Gastroesophageal sphincter (tissue), 4 donors: ENCODE data around the gene TXNRD3. TPM values are rescaled to one million over a fixed set of nuclear protein-coding genes. Genes with fewer than 3 reads are reported as not detected.
"Not testable (repeated sequence)": the region's sequence is repeated elsewhere in the genome, so short reads cannot be mapped to it uniquely, and the experiment has no call there.

Experiments used
- ATAC-seq: fragments of 150-250 bp; one replicate; pipeline ENCODE4 v1.9.1; 2016; ENCODE audit warnings: mild to moderate bottlenecking, moderate library complexity
- H3K27ac ChIP-seq, 4 donors: fragments of 200-600 bp; sonication (generic) in 3 of 4; 1 replicate in 3 of 4; 2 replicates in 1 of 4; pipeline ENCODE4 v1.5.1; 2016 to 2019
- H3K27me3 ChIP-seq: fragments of 200-600 bp; sonication (generic); one replicate; pipeline ENCODE4 v1.5.1; 2019
- H3K36me3 ChIP-seq, 2 donors: fragments of 200-600 bp; sonication (generic); one replicate each; pipeline ENCODE4 v1.5.1; 2019; ENCODE audit warnings: control low read depth in 1 of 2
- H3K4me1 ChIP-seq, 3 donors: fragments of 200-600 bp; sonication (generic); 1 replicate in 2 of 3; 2 replicates in 1 of 3; pipeline ENCODE4 v1.5.1; 2016 to 2019; ENCODE audit warnings: control low read depth in 2 of 3
- H3K4me3 ChIP-seq, 2 donors: fragments of 200-600 bp; sonication (generic); one replicate each; pipeline ENCODE4 v1.5.1; 2019; ENCODE audit warnings: mild to moderate bottlenecking in 1 of 2, moderate library complexity in 1 of 2
- H3K9me3 ChIP-seq, 3 donors: fragments of 200-600 bp; sonication (generic); one replicate each; pipeline ENCODE4 v1.5.1; 2017 to 2019; ENCODE audit warnings: control low read depth in 2 of 3
- EP300 ChIP-seq: sonication (generic); formaldehyde crosslinking; IDR thresholded peaks from one replicate; pipeline ENCODE4 v1.6.1; 2017; ENCODE audit warnings: antibody characterized with exemption, mild to moderate bottlenecking
- POLR2A ChIP-seq, 2 donors: fragments of 450-650 bp; IDR thresholded peaks; one replicate each; pipeline ENCODE4 v1.6.1; 2017; ENCODE audit warnings: antibody characterized with exemption in 2 of 2, mild to moderate bottlenecking in 2 of 2, moderate library complexity in 1 of 2
- POLR2AphosphoS5 ChIP-seq: sonication (generic); formaldehyde crosslinking; IDR thresholded peaks from one replicate; pipeline ENCODE4 v1.6.1; 2017; ENCODE audit warnings: antibody characterized with exemption
- WGBS, 2 donors: methylation state at CpG; one replicate each; pipeline ENCODE4 v1.1.5; 2018; ENCODE audit warnings: low coverage in 1 of 2; 5-methylcytosine and 5-hydroxymethylcytosine counted together
- total RNA-seq, 4 donors: library from RNA; depleted of rRNA; stranded (reverse); fragments of >200 nt; gene quantifications; one replicate each; pipeline ENCODE4 v1.1.0, GENCODE V29; 2016
- TF ChIP-seq, protein P1 (sequence below), 4 experiments: fragments of 200-600 bp in 2 of 4; fragments of 450-650 bp in 2 of 4; sonication (generic) in 1 of 4; IDR thresholded peaks; one replicate each; pipeline ENCODE4 v1.5.1; 2017 to 2019; ENCODE audit warnings: antibody characterized with exemption in 4 of 4, mild to moderate bottlenecking in 2 of 4, moderate library complexity in 2 of 4

TXNRD3 gene
- total RNA-seq, 4 donors from 2014 or later, result 14.3 to 24.7 (median 18.5) TPM

DNA sequence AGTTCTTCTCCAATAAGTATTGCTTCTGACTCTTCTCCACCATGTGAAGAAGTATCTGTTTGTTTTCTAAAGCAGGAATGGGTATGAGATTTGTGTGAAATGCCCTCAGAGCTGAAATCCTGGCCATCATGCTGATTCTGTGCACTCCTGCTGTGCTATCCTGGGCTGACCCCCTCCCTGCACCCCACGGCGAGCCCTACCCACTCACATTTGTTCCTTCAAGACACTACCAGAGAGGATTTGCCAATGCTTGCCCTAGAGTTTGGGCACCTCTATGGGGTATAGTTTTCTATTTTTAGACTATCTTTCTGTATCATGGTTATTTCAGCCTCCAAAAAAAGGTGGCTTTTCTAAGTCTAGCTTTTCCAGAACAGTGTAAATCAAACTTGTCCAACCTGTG, 18.5 kb downstream of the TXNRD3 start:
- ATAC-seq, result no peak
- Histone ChIP-seq H3K36me3 (peaks cover 0 to 75% of the 10 kb centered on the region in 2 donors), H3K4me3 (no peak overlapping the region), H3K27me3 (no peaks in the 10 kb centered on the region), H3K4me1 (no peaks in the 10 kb centered on the region), H3K9me3 (no peaks in the 10 kb centered on the region), H3K27ac (no peak overlapping the region)
- no peak for TF ChIP-seq POLR2AphosphoS5
- TF ChIP-seq, protein P1, sequence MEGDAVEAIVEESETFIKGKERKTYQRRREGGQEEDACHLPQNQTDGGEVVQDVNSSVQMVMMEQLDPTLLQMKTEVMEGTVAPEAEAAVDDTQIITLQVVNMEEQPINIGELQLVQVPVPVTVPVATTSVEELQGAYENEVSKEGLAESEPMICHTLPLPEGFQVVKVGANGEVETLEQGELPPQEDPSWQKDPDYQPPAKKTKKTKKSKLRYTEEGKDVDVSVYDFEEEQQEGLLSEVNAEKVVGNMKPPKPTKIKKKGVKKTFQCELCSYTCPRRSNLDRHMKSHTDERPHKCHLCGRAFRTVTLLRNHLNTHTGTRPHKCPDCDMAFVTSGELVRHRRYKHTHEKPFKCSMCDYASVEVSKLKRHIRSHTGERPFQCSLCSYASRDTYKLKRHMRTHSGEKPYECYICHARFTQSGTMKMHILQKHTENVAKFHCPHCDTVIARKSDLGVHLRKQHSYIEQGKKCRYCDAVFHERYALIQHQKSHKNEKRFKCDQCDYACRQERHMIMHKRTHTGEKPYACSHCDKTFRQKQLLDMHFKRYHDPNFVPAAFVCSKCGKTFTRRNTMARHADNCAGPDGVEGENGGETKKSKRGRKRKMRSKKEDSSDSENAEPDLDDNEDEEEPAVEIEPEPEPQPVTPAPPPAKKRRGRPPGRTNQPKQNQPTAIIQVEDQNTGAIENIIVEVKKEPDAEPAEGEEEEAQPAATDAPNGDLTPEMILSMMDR (IDR thresholded peaks at IDR 0.05), result no peak
- TF ChIP-seq POLR2A (IDR thresholded peaks at IDR 0.05), result no peak
- no peak for TF ChIP-seq EP300
- 86 to 89% methylated on average over 2 of the region's 2 CpGs for WGBS, 2 donors

DNA sequence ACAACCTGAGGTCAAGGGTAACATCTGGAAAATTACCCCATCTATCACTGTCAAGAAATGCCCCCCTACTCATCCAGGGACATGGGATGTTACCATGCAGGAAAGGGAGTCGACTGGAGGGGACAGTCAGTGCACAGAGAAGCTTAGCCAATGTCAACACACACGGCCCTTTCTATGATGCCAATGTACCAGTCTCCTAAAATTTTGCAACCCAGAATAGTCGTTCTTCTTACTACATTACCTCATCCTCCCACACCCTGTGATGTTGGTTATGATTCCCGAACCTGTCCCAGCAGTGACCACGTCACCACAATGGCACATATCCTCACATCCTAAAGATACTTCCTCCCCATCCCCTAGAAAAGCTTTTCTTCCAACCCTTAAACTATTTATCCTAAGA, 20.1 kb downstream of the TXNRD3 start:
- H3K36me3 ChIP-seq, result peaks cover 0 to 79% of the 10 kb centered on the region in 2 donors

DNA sequence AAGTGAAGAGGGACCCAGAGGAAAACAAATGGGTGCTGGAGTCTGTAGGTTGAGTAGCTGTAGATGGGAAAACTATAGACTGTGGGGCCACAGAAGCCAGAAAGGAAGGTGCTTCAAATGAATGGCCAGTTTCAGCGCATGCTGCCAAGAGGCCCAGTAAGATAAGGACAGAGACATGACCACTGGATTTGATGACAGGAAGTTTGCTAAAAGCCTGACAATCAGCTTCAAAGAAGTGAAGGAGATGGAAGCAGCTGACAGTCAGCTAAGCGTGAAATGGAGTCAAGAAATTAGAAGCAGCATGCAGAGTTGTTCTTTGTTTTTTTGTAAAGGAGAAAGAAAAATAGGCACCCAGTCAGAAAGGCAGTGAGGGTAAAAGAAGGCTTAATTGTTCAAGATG, 24.9 kb downstream of the TXNRD3 start:
- Histone ChIP-seq H3K36me3 (peaks cover 0 to 77% of the 10 kb centered on the region in 2 donors), H3K4me3 (no peak overlapping the region), H3K27me3 (no peaks in the 10 kb centered on the region), H3K9me3 (no peaks in the 10 kb centered on the region), H3K27ac (no peak overlapping the region), H3K4me1 (no peaks in the 10 kb centered on the region)
- TF ChIP-seq POLR2AphosphoS5 (no peak), EP300 (no peak), POLR2A (IDR thresholded peaks at IDR 0.05) (no peak)
- TF ChIP-seq, protein P1 (IDR thresholded peaks at IDR 0.05), result no peak
- WGBS, 2 donors, result 72 to 88% methylated on average over 2 of the region's 2 CpGs
- ATAC-seq, result no peak

More for the DNA sequence above, 20.1 kb downstream of the TXNRD3 start:
- ATAC-seq, result no peak
- H3K27ac ChIP-seq, result no peak overlapping the region
- no peaks in the 10 kb centered on the region for H3K27me3 ChIP-seq
- no peak for TF ChIP-seq EP300
- TF ChIP-seq POLR2AphosphoS5, result no peak
- TF ChIP-seq POLR2A (IDR thresholded peaks at IDR 0.05), result no peak
- TF ChIP-seq, protein P1 (IDR thresholded peaks at IDR 0.05), result no peak
- H3K4me1 ChIP-seq, result no peaks in the 10 kb centered on the region
- H3K4me3 ChIP-seq, result no peak overlapping the region
- WGBS, 2 donors, result 73 to 75% methylated on average over 4 to 5 of the region's 5 CpGs
- H3K9me3 ChIP-seq, result no peaks in the 10 kb centered on the region

DNA sequence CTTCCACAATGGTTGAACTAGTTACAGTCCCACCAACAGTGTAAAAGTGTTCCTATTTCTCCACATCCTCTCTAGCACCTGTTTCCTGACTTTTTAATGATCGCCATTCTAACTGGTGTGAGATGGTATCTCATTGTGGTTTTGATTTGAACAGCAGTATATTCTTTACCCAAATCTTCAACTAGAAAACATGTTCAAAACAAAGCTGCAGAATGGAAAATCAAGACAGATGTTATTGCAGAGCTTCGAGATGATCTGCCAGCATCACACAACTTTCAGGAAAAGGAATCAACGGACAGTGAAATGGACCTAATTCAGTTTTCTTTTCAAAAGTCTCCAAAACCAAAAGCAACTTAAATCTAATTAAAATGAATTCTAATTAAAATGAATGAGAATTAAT, 29.2 kb downstream of the TXNRD3 start:
- not testable (repeated sequence) for ATAC-seq, H3K27me3 ChIP-seq, H3K4me3 ChIP-seq, H3K27ac ChIP-seq, H3K4me1 ChIP-seq, H3K9me3 ChIP-seq
- peaks cover 0 to 53% of the 10 kb centered on the region in 2 donors for H3K36me3 ChIP-seq
- WGBS, 2 donors, result 87 to 100% methylated on average over 2 to 3 of the region's 3 CpGs

DNA sequence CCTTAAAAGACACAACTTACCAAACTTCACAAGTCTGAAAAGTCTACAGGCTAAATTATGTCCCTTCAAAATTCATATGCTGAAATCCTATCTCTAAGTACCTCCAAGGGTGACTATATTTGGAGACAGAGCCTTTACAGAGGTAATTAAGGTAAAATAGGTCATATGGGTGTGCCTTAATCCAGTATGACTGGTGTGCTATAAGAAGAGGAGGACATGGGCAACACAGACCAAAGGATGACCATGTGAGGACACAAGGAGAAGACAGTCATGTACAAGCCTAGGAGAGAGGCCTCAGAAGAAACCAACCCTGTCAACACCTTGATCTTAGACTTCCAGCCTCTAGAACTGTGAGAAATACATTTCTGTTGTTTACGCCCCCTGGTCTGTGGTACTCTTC, 32.2 kb downstream of the TXNRD3 start:
- 91 to 100% methylated on average over 1 of the region's 1 CpG for WGBS, 2 donors
- H3K36me3 ChIP-seq, result peaks cover 0 to 44% of the 10 kb centered on the region in 2 donors
- no peaks in the 10 kb centered on the region for H3K4me1 ChIP-seq
- H3K9me3 ChIP-seq, result no peaks in the 10 kb centered on the region
- H3K27ac ChIP-seq, result no peak overlapping the region
- ATAC-seq, result no peak
- no peak overlapping the region for H3K4me3 ChIP-seq
- TF ChIP-seq POLR2A (IDR thresholded peaks at IDR 0.05) (no peak), EP300 (no peak), POLR2AphosphoS5 (no peak)
- H3K27me3 ChIP-seq, result no peaks in the 10 kb centered on the region

DNA sequence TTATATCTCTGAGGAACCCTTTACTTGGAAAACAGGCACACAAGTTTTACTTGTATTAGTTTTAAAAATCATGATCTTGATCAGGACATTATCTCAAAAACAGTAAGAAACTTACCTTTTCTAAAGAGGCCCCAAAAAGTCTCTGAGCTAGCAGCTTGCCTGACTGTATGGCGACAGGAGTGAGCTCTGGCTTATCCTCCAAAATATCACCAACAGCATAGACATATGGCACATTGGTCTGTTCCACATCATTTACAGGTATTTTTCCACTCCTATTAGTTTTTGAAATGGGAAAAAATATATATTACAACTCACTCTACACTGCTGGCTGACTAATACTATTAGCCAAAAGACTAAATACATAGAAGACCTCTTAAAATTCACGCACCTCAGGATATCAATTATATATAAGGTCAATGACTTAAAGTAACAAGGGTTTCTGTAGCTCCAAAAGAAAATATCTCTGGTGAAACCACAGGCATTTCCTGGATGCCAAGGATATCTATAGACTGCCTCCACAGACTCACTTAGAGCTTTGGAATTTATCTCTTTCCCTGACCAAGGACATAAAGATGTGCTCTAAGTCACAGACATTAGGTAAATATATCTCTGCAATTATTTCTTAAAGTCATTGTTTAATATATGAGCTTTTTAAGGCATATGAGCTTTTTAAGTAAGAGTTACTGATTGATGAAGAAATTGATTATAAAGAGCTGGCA, 33.1 kb downstream of the TXNRD3 start:
- H3K27ac ChIP-seq, result no peak overlapping the region
- no peak overlapping the region for H3K4me3 ChIP-seq
- no peaks in the 10 kb centered on the region for H3K27me3 ChIP-seq
- no peaks in the 10 kb centered on the region for H3K4me1 ChIP-seq
- H3K36me3 ChIP-seq, result peaks cover 0 to 42% of the 10 kb centered on the region in 2 donors
- H3K9me3 ChIP-seq, result no peaks in the 10 kb centered on the region
- TF ChIP-seq POLR2AphosphoS5 (no peak), EP300 (no peak), POLR2A (IDR thresholded peaks at IDR 0.05) (no peak)
- TF ChIP-seq, protein P1 (IDR thresholded peaks at IDR 0.05), result no peak
- 90 to 100% methylated on average over 1 to 2 of the region's 2 CpGs for WGBS, 2 donors
- ATAC-seq, result no peak
